B cell (primary cell): ENCODE results near the gene TCEANC2. TPM values are rescaled to one million over a fixed set of nuclear protein-coding genes. Genes with fewer than 3 reads are reported as not detected.

Experiments used
- ATAC-seq: fragments of 200-7000 bp; cut with Tn5 transposase; one replicate; pipeline ENCODE4 v1.10.0; 2021; ENCODE audit warnings: low read depth, mild to moderate bottlenecking, moderate number of reproducible peaks, moderate library complexity
- CTCF ChIA-PET: fragments of 350-600 bp; sonication (Branson Sonifier 250); formaldehyde crosslinking; loops from one replicate; lab custom pipeline; 2021; ENCODE audit warnings: antibody characterized with exemption, inconsistent platforms; lab: Charles Lee
- POLR2A ChIA-PET: fragments of 350-600 bp; sonication (Branson Sonifier 250); formaldehyde crosslinking; loops from one replicate; lab custom pipeline; 2021; ENCODE audit warnings: antibody characterized with exemption; lab: Charles Lee
- DNase-seq: peaks from one replicate; pipeline ENCODE4 v3.0.0; 2013
- H2AFZ ChIP-seq: 2 replicates; pipeline ENCODE4 v1.6.1; 2012; ENCODE audit warnings: mild to moderate bottlenecking, low read depth, low read length; ENCODE audit not compliant: insufficient read depth, poor library complexity, severe bottlenecking
- H3K27ac ChIP-seq, 2 donors: 1 replicate in 1 of 2; 2 replicates in 1 of 2; pipeline ENCODE4 v1.5.1; 2012 to 2013; ENCODE audit warnings: low read length in 2 of 2, mild to moderate bottlenecking in 2 of 2, moderate library complexity in 1 of 2
- H3K27me3 ChIP-seq, 4 experiments: fragments of 200-600 bp in 1 of 4; sonication (generic) in 1 of 4; replicated peaks in 1 of 4; 1 replicate in 2 of 4; 2 replicates in 2 of 4; pipeline versions ENCODE4 v1.6.1 to v1.7.0; 2013 to 2016; ENCODE audit warnings: low read length in 3 of 4, mild to moderate bottlenecking in 2 of 4, mixed read lengths in 1 of 4, moderate library complexity in 1 of 4; ENCODE audit not compliant: insufficient read depth in 4 of 4, control insufficient read depth in 3 of 4; ENCODE audit errors: control extremely low read depth in 1 of 4
- H3K36me3 ChIP-seq, 2 experiments: replicated peaks in 1 of 2; 1 replicate in 1 of 2; 2 replicates in 1 of 2; pipeline versions ENCODE4 v1.6.1 to v1.7.1; 2013; ENCODE audit warnings: low read length in 1 of 2; ENCODE audit not compliant: insufficient read depth in 2 of 2, control insufficient read depth in 1 of 2; ENCODE audit errors: control extremely low read depth in 1 of 2, extremely low read depth in 1 of 2
- H3K4me1 ChIP-seq, 2 donors: fragments of 200-600 bp in 1 of 2; sonication (generic) in 1 of 2; 1 replicate in 1 of 2; 2 replicates in 1 of 2; pipeline versions ENCODE4 v1.5.1 to v1.6.1; 2013 to 2017; ENCODE audit warnings: low read length in 2 of 2; ENCODE audit not compliant: control insufficient read depth in 2 of 2, insufficient read depth in 2 of 2
- H3K4me2 ChIP-seq: replicated peaks from 2 replicates; pipeline ENCODE3; 2012; ENCODE audit warnings: mild to moderate bottlenecking, low read depth, low read length; ENCODE audit not compliant: poor library complexity, severe bottlenecking
- H3K4me3 ChIP-seq, 5 experiments: fragments of 200-600 bp in 1 of 5; sonication (generic) in 1 of 5; 1 replicate in 3 of 5; 2 replicates in 2 of 5; pipeline versions ENCODE4 v1.5.1 to v1.7.0; 2011 to 2016; ENCODE audit warnings: low read length in 4 of 5, mild to moderate bottlenecking in 4 of 5, low read depth in 2 of 5, control low read depth in 1 of 5, moderate library complexity in 1 of 5; ENCODE audit not compliant: insufficient read depth in 1 of 5; ENCODE audit errors: control extremely low read depth in 1 of 5, extremely low read depth in 1 of 5
- H3K79me2 ChIP-seq: fragments of 200-600 bp; sonication (generic); one replicate; pipeline ENCODE4 v1.6.0; 2016; ENCODE audit warnings: low read length; ENCODE audit not compliant: control insufficient read depth, insufficient read depth
- H3K9ac ChIP-seq: fragments of 200-600 bp; sonication (generic); 2 replicates; pipeline ENCODE4 v1.6.1; 2017; ENCODE audit warnings: mild to moderate bottlenecking, low read length, moderate library complexity
- H3K9me3 ChIP-seq, 3 donors: one replicate each; pipeline versions ENCODE4 v1.6.1 to v1.7.1; 2013; ENCODE audit warnings: low read length in 2 of 3; ENCODE audit not compliant: control insufficient read depth in 2 of 3, insufficient read depth in 1 of 3; ENCODE audit errors: control extremely low read depth in 1 of 3
- H4K20me1 ChIP-seq: 2 replicates; pipeline ENCODE4 v1.6.0; 2012; ENCODE audit warnings: mild to moderate bottlenecking, low read length; ENCODE audit not compliant: insufficient read depth, control insufficient read depth, poor library complexity, severe bottlenecking
- H3K27ac Mint-ChIP-seq: one replicate; pipeline ENCODE4 v1.8.0; 2021; ENCODE audit warnings: mixed read lengths
- H3K27me3 Mint-ChIP-seq: one replicate; pipeline ENCODE4 v1.8.0; 2021; ENCODE audit warnings: mixed read lengths
- H3K4me1 Mint-ChIP-seq: one replicate; pipeline ENCODE4 v1.8.0; 2021; ENCODE audit warnings: mixed read lengths
- H3K4me3 Mint-ChIP-seq: one replicate; pipeline ENCODE4 v1.8.0; 2021; ENCODE audit warnings: mixed read lengths
- H3K9me3 Mint-ChIP-seq: one replicate; pipeline ENCODE4 v1.8.0; 2022; ENCODE audit warnings: mixed read lengths; ENCODE audit not compliant: insufficient read depth
- EZH2 ChIP-seq: IDR thresholded peaks from 2 replicates; pipeline ENCODE4 v1.6.1; 2012; ENCODE audit warnings: borderline replicate concordance, low read depth, mild to moderate bottlenecking, moderate library complexity, low read length; ENCODE audit not compliant: insufficient read depth, poor library complexity, severe bottlenecking
- WGBS: methylation state at CpG from one replicate; pipeline ENCODE4 v1.1.5; 2013; ENCODE audit warnings: missing lambda C conversion rate; ENCODE audit not compliant: insufficient coverage; 5-methylcytosine and 5-hydroxymethylcytosine counted together
- intact Hi-C: fragments of 100-400 bp; cut with micrococcal nuclease; formaldehyde crosslinking; loops from one replicate; pipeline ENCODE4 v1.10.0; 2022
- polyA plus RNA-seq: library from polyadenylated mRNA; depleted of rRNA; stranded (reverse); fragments of >200 nt; gene quantifications from 2 replicates; pipeline ENCODE4 v1.2.3, GENCODE V29; 2012
- total RNA-seq, 2 donors: library from RNA; stranded (reverse); fragments of 120-200 nt in 1 of 2; gene quantifications; 1 replicate in 1 of 2; 2 replicates in 1 of 2; pipeline versions ENCODE4 v1.2.3 to v1.2.4, GENCODE V29; 2013 to 2022
- TF ChIP-seq, protein P1 (sequence below): fragments of 200-600 bp; IDR thresholded peaks from one replicate; pipeline ENCODE4 v1.8.0; 2022; ENCODE audit warnings: antibody characterized with exemption, mild to moderate bottlenecking

TCEANC2 gene
- total and polyA plus RNA-seq, 2 donors (not counting 1 experiment from before 2014, with no cell fraction given), result 8.0 to 15.9 TPM

DNA sequence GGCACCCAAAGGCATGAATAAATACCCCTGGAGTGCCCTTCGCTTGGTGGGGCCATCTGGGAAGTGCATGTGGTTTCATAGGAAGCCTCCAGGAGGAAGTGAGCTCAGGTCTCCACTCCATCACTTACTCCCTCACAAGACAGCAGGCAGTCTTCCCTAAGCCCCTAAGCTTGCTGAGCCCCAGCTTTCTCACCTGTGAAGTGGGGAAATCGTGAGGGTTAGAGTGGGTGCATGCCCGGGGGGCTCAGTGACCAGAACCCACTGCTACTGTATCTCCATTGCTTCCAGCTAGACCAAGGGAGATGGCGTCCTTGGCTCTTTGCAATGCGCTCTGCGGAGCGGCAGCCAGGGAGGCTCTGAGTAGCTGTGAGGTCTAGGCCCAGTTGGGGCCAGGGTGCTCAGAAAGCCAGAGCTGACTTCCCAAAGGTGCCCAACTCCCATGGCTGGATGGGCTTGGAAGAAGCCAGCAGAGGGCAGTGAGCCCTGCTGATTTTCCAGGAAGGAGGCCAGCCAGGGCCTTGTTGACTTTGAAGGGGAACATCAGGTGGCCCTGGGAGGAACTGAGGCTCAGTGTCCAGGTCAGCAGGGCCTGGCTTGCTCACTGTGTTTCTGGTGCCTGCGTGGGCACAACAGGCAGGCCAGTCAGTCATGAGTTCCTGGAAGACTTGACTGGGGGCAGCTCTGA lies 72.1 kb downstream of the TCEANC2 start:
- WGBS, result 95% methylated on average over 6 of the region's 8 CpGs
- Histone ChIP-seq H3K4me2 (no peak overlapping the region), H3K27ac (no peak overlapping the region), H3K4me3 (no peak overlapping the region), H3K79me2 (no peaks in the 10 kb centered on the region), H3K27me3 (peaks cover 0 to 14% (median 0%) of the 10 kb centered on the region in 4 experiments), H3K9me3 (no peaks in the 10 kb centered on the region), H4K20me1 (no peaks in the 10 kb centered on the region), H3K4me1 (peaks cover 0 to 5% of the 10 kb centered on the region in 2 donors), H3K9ac (no peak overlapping the region), H3K36me3 (no peaks in the 10 kb centered on the region), H2AFZ (no peak overlapping the region)
- no peak for DNase-seq
- H3K4me3 Mint-ChIP-seq, result no peak overlapping the region
- CTCF ChIA-PET, result interaction anchor here (0.6 kb wide), 1 partner anchor 84 kb away, joined by 4 read pairs; no protein-coding TSS in a partner anchor
- intact Hi-C loops, result no loop called here
- H3K27ac Mint-ChIP-seq, result no peak overlapping the region
- POLR2A ChIA-PET, result no interaction called here
- no peak for ATAC-seq
- H3K9me3 Mint-ChIP-seq, result no peaks in the 10 kb centered on the region
- H3K27me3 Mint-ChIP-seq, result peaks cover 14% of the 10 kb centered on the region
- TF ChIP-seq, protein P1, sequence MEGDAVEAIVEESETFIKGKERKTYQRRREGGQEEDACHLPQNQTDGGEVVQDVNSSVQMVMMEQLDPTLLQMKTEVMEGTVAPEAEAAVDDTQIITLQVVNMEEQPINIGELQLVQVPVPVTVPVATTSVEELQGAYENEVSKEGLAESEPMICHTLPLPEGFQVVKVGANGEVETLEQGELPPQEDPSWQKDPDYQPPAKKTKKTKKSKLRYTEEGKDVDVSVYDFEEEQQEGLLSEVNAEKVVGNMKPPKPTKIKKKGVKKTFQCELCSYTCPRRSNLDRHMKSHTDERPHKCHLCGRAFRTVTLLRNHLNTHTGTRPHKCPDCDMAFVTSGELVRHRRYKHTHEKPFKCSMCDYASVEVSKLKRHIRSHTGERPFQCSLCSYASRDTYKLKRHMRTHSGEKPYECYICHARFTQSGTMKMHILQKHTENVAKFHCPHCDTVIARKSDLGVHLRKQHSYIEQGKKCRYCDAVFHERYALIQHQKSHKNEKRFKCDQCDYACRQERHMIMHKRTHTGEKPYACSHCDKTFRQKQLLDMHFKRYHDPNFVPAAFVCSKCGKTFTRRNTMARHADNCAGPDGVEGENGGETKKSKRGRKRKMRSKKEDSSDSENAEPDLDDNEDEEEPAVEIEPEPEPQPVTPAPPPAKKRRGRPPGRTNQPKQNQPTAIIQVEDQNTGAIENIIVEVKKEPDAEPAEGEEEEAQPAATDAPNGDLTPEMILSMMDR, result no peak
- TF ChIP-seq EZH2, result no peak
- H3K4me1 Mint-ChIP-seq, result peaks cover 3% of the 10 kb centered on the region

DNA sequence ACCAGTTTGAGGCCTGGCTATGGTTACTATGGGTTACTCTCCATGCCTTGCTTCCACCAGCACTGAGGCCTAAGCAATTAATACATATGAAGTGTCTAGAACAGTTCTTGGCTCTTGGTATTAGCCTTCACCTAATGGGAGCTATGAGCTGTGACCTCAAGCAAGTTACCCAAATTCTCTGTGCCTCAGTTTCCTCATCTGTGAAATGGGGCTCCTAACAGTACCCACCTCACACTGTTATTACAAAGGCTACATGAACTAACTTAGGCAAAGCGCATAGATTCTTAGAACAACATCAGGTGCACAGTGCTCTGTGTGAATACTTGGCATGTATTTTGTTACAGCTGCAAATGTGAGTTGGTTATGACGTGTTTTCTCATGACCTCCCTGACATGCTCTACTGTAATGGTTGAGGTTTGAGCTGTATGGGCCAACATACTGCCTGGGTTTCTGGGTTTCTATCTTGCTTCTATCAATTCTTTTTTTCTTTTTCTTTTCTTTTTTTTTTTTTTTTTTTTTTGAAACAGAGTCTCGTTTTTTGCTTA lies 72.9 kb downstream of the TCEANC2 start:
- Histone ChIP-seq H3K36me3 (no peaks in the 10 kb centered on the region), H3K4me1 (peaks cover 0 to 4% of the 10 kb centered on the region in 2 donors), H3K9ac (no peak overlapping the region), H3K27me3 (peaks cover 0 to 8% (median 0%) of the 10 kb centered on the region in 4 experiments), H4K20me1 (no peaks in the 10 kb centered on the region), H3K27ac (no peak overlapping the region), H2AFZ (no peak overlapping the region), H3K79me2 (no peaks in the 10 kb centered on the region), H3K9me3 (no peaks in the 10 kb centered on the region), H3K4me3 (no peak overlapping the region), H3K4me2 (no peak overlapping the region)
- intact Hi-C loops, result no loop called here
- peaks cover 3% of the 10 kb centered on the region for H3K4me1 Mint-ChIP-seq
- no peaks in the 10 kb centered on the region for H3K9me3 Mint-ChIP-seq
- DNase-seq (no peak), ATAC-seq (no peak)
- POLR2A ChIA-PET, result no interaction called here
- H3K4me3 Mint-ChIP-seq, result no peak overlapping the region
- TF ChIP-seq, protein P1, result no peak
- TF ChIP-seq EZH2, result no peak
- 80% methylated on average over 1 of the region's 3 CpGs for WGBS
- peaks cover 13% of the 10 kb centered on the region for H3K27me3 Mint-ChIP-seq
- H3K27ac Mint-ChIP-seq, result no peak overlapping the region
- CTCF ChIA-PET, result interaction anchor here (0.7 kb wide), 1 partner anchor 782 kb away, joined by 3 read pairs; no protein-coding TSS in a partner anchor
